Measurements from ENCODE around the gene RHOJ.
"Not testable (repeated sequence)": the region's sequence is repeated elsewhere in the genome, so short reads cannot be mapped to it uniquely, and the experiment has no call there.

Gene RHOJ

DNA sequence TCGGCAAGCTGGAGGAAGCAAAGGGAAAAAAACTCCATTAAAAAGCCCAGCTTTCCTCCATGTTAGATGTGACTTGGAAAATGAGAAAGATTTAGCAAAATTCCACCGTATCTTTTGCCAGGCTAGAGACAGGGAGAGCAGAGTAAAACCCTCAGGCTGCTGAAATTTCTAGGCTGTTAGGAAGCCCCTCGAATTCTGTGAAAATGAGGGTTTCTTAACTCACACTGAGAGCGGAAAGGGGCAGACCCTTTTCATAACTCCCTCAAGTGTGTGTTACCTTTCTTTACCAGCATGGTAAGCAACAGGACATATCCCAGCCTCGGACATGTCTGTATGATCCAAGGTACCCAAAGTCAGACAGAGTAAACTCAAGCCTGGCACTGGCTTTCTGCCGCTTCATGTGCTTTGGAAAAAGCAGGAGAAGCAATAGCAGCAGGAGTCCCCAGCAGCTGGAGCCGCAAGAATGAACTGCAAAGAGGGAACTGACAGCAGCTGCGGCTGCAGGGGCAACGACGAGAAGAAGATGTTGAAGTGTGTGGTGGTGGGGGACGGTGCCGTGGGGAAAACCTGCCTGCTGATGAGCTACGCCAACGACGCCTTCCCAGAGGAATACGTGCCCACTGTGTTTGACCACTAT, at the start of gene RHOJ:
Gene RHOJ (plus strand): TSS at position 37 of the 637 bp plus-strand sequence. CDS start 427 bp downstream, at position 464.
- DNase-seq: no peak

DNA sequence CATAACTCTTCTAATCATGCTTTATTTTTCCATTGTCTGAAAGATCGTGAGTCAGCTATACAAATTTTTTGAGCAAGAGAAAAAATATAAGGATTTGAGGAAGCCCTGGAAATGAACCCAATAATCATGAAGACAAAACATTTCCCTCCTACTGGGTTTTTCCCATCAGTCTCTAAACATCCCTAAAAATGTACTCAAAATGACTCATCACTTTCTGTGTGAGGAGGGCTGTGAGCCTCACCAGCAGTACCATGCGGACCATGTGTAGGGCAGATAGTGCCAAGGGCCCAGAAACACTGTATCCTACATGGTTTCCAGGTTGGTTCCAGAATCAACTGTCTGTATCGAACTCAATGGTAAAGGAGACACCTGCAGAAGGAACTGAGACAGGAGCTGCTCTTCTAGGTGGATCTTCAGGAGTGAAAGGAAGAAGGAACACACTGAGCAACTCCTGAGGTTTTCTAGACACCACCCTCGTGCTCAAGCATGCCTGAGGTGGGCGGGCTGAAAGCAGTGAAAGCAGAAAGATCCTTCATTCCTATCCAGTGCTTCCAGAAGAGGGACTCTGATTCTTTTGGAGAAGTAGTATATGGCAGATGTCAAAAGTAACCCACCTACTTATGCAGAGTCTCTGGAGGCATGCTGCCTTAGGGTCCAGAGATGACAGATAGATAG, 48.6 kb upstream of the RHOJ start:
- no peak for DNase-seq

DNA sequence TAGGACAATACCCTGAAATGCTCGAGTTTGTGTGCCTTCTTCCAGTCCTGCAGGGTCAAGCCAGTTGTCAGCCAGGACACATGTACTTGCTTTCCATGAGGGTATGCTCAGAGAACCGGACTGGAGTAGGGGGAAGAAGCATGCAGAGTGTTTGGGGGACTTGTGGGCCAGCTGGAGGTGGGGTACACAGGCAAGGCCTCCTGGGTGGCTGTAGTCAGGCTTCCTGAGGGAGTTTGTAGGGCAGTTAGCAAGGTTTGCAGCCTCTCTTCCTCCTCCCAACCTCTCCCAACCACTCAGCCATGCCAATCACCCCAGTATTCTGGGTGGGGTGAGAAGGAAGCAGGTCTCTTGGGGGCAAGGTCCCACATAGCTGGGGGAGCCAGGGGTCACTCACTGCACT, 47.0 kb upstream of the RHOJ start:
- no peak for DNase-seq

DNA sequence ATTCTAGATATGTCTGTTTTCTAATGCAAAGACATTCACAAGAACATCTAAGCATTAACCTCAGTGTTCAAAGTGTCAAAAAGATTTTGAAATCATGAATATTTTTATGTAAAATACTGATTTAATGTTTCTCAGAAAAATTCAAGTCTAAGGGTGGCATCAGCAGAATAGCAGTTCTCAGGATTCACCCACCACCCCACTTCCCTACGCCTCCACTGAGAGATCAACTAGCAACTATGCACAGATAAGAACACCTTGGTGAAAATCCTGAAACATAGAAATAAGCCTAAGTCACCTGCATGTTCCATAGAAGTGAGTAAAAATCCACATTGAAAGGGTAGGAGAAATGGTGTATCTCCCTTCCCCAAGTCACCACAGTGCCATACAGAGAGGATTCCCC, 40.9 kb upstream of the RHOJ start:
- DNase-seq: no peak

DNA sequence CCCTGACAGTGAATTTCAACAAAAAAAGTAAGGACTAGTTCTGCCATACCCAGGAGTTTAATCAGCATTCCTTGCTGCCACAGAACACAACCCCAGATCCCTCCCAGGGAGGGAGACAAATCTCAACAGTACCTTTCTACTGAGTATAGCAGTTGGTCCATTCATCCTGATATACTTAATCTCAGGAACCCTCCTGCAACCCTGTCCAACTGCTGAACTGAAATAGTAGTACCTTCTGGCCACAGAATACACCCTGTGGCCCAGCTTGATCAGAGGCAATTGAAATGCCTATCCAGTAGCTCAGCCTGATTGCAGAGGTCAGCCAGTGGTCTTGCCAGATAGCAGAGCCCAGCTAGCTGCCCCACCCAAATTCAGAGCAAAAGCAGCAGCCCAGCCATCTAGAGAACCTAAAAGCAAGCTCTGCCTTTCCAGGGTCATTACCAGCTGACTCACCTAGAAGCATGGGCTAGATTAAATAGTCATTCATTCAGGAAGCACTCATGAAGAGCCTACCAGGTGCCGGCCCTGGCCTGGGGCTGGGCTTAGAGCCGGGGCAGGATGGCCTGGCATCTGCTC, 40.0 kb upstream of the RHOJ start:
- DNase-seq: no peak

DNA sequence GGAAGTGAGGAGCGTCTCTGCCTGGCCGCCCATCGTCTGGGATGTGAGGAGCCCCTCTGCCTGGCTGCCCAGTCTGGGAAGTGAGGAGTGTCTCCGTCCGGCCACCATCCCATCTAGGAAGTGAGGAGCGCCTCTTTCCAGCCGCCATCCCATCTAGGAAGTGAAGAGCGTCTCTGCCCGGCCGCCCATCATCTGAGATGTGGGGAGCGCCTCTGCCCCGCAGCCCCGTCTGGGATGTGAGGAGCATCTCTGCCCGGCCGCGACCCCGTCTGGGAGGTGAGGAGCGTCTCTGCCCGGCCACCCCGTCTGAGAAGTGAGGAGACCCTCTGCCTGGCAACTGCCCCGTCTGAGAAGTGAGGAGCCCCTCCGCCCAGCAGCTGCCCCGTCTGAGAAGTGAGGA, 39.0 kb upstream of the RHOJ start:
- not testable (repeated sequence) for DNase-seq

DNA sequence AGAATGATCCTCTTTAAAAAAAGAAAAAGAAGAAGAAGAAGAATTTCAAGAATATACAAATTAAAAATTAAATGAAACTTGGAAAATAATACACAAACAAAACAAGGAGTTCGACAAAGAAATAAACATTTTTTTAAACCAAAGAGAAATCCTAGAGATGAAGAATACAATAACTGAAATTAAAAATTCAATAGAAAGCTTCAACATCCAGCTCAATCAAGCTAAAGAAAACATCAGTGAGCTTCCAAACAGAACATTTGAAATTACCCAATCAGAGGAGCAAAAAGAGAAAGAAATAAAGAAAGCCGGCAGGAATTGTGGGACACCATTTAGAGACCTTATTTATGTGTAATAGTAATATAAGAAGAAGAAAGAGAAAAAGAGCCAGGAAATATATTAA, 37.2 kb upstream of the RHOJ start:
- no peak for DNase-seq

DNA sequence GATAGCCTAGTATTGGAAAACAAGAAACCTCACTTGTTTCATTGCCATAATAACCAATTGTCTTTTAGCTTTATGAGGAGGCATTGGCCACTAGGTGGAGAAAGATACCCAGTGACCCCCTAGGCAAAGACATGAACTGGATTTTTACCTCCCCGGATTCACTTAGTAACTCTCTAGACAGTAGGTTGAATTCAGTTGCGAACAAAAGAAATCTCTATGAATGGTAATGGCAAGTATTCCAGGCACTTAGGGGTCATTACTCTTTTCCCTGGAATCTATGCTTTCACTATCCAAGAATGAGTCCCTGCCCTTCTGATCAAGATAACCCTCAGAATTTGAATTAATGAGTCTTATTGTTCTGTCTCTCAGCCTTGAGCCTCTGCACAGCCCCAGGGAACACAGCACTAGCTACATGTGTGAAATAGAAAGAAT, 29.5 kb upstream of the RHOJ start:
- no peak for DNase-seq

DNA sequence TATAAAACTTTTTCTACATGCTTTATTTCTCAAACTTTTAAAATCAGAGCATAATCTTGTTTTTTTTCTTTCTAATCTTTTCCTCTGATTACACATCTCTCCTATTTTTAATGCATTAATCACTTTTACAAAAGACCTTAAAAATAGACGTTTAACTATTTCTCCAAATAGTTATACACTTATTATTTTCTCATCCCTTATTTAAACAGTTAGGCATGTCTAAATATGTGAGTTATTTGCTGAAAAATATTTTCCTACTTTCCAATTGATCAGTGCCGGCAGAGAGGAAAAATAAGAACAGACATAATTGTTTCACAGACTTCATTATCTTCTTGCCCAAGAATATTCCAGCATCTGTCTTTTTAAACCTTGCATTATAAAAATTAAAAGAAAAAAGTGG, 28.7 kb upstream of the RHOJ start:
- no peak for DNase-seq

DNA sequence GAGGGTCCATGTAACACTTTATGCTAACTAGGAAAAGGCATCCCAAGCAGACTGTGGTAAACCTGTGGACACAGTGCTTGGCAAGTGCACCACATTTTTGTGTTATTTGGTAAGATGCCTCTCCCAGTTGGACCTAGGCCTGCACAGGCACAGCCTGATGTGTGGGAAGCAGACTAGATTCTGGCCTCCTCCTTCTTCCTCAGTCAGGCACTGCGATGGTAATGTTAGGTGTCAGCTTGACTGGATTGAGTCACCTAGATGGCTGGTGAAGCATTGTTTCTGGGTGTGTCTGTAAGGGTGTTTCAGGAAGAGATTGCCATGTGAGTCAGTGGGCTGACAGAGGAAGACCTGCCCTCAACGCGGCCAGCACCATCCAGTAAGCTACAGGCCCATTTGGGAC, 25.3 kb upstream of the RHOJ start:
- DNase-seq: no peak

DNA sequence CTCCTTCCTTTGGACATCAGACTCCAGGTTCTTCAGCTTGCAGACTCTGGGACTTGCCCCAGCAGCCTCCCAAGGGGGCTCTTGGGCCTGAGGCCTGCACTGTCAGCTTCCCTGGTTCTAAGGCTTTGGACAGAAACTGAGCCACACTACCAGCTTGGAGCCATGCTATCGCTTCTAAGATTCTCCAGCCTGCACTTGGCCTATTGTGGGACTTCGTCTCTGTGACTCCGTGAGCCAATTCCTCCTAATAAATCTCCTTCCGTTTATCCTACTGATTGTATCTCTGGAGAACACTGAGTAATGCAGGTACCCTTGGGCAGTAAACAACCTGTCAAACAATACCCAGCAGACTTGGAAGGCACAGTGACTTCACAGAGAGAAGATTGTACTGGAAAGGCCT, 24.9 kb upstream of the RHOJ start:
- no peak for DNase-seq

DNA sequence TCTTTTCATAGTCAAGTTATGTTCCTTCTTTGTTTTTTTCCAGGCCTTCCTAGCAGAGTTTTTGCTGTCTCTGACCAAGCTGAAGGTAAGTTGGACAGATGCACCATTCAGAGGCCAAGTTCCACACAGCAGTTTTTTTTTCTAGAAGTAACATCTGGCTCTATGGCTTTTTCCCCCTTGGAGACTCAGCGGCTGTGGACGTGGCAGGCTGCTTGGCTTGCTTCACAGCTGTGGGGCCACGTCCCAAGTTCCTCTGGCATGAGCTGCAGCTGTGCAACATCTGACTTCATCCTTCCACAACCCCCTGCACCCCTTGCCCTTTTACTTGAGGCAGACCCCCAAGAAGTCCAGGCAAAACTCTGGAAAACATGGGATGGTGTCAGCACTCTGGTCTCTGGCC, 24.2 kb upstream of the RHOJ start:
- no peak for DNase-seq

DNA sequence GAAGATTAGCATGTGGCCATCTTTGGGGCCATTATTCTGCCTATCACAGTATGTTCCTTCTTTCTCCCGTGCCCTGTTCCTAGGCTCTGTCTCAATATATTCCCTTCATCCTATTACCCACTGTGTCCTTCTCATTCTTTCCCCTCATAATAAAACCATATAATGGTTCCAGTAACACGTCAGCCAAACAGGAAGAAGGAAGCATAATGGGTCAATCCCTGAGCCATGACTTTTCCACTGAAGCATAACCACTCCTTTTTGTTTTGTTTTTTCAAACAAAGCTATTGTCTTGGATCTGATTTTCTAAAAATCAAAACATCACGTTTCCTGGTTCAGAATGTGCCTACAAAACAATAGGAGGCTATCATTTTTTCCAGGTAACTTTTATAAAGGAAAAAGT, 21.3 kb upstream of the RHOJ start:
- no peak for DNase-seq

DNA sequence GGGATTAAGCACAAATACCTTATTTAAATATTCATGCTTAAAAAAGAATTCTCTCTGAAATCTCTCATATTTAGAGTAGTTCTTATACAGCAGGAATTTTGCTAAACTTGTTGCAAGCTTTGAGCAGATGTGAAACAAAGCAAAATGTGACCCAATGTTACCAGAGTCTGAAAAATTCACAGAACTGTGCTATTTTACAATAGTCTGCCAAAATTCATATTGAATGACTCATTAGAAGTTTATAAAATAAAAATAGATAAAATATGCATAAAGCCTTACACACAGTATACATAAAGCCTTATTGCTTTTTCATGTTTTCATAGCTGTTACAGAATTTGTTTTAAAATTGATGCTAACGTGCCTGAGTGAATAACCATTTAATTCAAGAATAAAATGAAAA, 17.8 kb upstream of the RHOJ start:
- no peak for DNase-seq

DNA sequence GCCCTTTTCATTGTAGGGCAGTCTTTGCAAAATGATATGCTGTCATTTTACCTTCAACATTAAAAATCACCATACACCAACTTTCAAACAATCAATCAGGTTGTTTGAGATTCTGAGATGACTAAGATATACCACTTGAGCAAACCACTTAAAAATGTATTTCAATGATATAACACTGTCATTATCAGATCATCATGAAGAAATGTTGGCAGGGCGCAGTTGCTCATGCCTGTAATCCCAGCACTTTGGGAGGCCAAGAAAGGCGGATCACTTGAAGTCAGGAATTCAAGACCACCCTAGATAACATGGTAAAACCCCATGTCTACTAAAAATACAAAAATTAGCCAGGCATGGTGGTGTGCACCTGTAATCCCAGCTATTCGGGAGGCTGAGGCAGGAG, 13.0 kb upstream of the RHOJ start:
- DNase-seq: no peak

DNA sequence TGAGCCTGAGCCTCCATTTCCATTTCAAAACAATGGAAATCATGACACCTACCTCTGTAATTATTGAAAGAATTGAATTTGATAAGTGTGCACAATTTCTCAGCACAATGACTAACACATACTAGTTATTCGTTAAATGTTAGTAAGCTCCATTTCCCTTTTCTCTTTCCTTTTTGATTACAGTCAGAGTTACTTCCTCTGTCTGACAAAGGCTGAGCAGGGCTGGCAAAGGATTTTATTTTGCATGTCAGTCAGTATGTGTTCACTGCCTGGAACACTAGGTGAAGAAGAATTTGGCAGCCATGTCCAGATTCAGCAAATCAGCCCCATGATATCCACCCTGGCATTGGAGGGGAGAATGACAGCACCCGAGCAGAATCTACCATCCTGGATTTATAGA, 12.2 kb upstream of the RHOJ start:
- DNase-seq: no peak

DNA sequence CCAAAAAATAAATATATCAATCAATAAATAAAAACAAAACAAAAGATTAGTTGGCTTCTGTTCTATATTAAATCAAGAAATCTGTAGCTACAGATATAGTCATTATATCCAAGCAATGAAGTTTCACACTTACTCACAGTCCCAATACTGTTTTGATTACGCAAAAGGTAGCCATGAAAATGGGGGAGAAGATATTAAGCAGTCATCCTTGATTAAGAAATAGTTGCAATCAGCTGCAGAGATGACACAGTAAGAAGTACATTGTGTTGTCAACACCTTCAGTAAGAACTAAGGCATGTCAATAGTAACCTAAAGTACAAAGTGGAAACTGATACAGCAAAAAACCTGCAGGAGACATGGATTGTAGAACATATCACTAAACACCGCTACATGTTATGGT, 11.0 kb upstream of the RHOJ start:
- DNase-seq: no peak

DNA sequence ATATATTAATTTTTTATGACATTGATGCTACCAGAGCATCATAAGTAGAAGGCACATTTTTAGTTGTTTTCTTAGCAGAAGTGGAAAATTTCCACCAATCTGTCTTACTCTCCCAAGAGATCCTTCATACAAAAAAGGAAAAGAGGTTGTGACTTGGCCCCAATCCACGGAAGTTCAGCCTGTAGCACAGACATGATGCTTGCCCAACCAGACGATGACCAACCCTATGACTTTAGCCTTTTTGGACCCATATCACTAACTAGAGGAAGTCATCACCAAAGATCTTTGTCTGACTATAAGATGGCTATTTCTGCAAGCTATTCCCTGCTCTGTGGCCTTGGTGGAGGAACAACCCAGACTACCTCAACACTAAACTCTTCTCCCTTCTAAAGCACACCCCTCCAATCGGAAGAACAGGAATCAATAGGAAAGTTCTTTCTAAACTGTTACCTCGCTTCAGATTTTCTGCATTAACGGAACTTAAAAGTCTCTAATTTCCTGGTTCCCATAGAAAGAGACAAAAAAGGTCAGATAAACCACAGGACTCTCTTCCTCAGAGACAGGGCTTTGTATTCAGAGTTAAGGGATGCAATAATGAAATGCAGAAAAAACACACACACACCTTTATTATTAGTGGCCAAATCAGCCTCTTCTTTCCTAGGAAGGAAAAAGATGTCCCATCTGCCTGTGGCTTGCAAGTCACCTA, 4.1 kb upstream of the RHOJ start:
- no peak for DNase-seq

DNA sequence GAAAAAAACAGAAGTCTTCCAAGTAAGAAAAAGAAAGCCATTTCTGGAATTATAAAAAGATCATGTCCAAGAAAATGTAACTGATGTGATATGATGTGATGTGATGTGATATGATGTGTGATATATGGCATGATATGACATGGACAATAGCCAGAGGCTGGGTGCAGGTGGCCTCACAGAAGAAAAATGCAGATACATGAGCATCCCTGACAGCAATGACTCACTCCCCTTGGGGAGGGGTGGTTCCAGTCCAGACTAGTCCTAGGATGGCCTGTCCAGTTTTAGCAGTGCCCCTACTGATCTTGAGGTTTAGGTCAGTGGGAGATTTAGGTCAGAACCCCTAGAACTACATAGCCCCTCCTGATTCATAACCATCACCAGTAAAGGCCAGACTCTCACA, 3.5 kb upstream of the RHOJ start:
- DNase-seq: no peak

DNA sequence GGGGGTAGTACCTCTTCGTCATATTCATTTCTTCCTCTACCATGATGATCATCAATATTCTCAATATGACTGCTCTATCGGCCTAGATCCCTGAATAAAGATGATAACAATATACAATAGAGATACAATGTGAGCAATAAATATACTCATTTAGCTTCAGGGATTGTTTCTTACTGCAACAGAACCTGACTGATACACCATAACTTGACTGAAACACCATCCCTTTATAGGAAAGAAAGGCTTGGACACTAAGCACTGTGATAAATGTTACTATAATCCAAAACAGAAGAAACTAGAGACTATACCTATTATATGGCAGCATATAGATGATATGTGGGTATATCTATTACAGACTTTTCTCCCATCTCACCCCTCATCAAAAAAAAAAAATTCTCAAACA, 1.2 kb upstream of the RHOJ start:
- DNase-seq: no peak

DNA sequence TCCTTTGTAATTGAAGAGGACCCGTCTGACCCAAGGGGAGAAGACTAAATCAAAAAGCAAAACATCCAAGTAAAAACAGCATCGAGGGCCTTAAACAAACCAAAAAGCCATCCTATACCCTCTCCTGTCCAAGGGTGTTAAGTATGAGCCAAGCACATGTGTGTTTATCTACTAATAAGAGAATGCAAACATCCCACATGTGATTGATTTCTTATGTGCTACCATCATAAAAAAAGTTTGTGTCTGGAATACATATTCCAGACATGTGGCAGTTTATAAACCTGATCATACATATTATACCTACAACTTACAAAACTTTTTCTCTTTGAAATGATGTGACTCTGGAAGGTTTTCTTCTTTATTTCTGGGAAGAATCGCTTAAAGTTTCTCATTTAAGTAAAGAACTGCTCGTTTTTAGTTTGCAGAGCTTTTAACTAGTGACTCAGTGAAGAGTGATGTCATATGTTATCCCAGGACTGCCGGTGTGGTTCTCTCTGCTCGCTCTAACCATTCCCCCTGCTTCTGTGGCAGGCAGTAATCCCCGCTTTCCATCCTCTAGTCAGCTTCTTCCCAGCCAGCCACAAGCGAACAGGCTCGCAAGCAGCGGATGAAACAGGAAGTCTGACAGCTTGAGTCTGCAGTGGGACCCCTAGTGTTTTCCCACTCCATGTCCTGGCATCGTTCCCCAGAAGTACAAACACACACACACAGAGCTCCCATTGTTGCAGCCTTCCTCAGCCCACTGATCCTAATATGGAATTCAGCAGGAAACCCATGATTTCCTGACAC, 431 bp upstream of the RHOJ start:
- no peak for DNase-seq

DNA sequence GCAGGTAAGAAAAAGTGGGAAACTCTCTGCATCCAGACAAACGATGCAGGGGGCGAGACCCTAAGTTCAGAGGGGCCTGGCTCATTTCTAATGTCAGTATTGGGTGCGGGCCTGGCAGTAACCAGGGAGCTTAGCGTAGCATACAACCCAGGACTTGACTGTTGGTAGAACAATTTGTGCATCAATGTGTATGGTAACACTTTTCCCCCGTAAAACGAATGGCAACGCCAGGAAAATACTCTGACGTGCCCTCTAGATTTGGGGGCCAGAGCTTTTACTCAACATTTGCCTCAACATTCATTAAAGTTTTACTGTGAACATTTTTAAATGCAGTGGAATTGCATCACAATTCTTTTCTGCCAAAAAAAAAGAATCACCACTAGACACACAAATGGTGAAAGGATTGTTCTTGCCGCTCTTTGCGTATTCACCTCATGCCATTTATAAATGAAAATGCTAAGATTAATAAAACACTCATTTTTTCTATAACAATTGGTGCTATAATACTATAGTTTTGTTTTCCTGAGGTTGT, 867 bp downstream of the RHOJ start:
- DNase-seq: no peak

DNA sequence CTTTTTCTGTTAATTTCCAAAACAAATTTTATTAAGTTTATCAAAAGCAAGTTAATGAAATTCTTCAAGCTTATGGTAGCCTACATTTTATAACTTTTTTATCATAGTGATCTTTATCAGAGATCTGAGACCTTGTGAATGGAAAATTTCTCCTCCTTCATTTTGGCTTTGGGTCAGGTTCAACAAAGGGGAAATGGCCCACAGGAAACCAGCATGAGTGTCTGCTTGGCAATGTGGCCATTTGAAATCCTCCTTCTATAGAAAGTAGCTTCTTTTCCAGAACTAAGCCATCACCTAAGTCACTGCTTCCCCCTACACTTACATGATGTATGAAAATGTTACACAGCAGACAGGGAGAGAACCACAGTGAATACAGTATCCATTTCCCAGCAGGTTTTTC, 1.6 kb downstream of the RHOJ start:
- DNase-seq: no peak

Measured in activated CD8-positive, alpha-beta memory T cell treated with anti-CD3 and anti-CD28 coated beads for 24 hours (primary cell).